Upper lobe of left lung (tissue), 4 donors: Measurements from ENCODE around the gene NBAS.

Experiments
- POLR2AphosphoS5 ChIP-seq, 2 donors: sonication (generic); formaldehyde crosslinking; IDR thresholded peaks; one replicate each; pipeline ENCODE4 v1.5.1; 2017; ENCODE audit warnings: antibody characterized with exemption in 2 of 2
- TF ChIP-seq, protein P1 (sequence below), 6 experiments: fragments of 450-650 bp in 4 of 6; fragments of 200-600 bp in 2 of 6; sonication (generic) in 2 of 6; IDR thresholded peaks; one replicate each; pipeline ENCODE4 v1.5.1; 2016 to 2019; ENCODE audit warnings: antibody characterized with exemption in 6 of 6

- TF ChIP-seq, protein P1, sequence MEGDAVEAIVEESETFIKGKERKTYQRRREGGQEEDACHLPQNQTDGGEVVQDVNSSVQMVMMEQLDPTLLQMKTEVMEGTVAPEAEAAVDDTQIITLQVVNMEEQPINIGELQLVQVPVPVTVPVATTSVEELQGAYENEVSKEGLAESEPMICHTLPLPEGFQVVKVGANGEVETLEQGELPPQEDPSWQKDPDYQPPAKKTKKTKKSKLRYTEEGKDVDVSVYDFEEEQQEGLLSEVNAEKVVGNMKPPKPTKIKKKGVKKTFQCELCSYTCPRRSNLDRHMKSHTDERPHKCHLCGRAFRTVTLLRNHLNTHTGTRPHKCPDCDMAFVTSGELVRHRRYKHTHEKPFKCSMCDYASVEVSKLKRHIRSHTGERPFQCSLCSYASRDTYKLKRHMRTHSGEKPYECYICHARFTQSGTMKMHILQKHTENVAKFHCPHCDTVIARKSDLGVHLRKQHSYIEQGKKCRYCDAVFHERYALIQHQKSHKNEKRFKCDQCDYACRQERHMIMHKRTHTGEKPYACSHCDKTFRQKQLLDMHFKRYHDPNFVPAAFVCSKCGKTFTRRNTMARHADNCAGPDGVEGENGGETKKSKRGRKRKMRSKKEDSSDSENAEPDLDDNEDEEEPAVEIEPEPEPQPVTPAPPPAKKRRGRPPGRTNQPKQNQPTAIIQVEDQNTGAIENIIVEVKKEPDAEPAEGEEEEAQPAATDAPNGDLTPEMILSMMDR (IDR thresholded peaks at IDR 0.05): no peak
- TF ChIP-seq POLR2AphosphoS5 (IDR thresholded peaks at IDR 0.05): no peak
Observed at GRCh38 chr2:15293262-15293937, 267.7 kb downstream of the NBAS start.
